ENCODE results near the gene TBL3. TPM values are rescaled to one million over a fixed set of nuclear protein-coding genes. Genes with fewer than 3 reads are reported as not detected.

TBL3 gene
- total RNA-seq, 2 experiments from 2014 or later, result 37.6 to 37.9 TPM

- no peak for DNase-seq
- H3K4me1 Mint-ChIP-seq (ENCODE audit: low read depth), result peaks cover 2% of the 10 kb centered on the region
Measured at GRCh38 chr16:2015117-2015946, 43.5 kb downstream of the TBL3 start.

GRCh38 chr16:2015947-2016208 lies 44.0 kb downstream of the TBL3 start:
- Mint-ChIP-seq H3K4me3 (no peak overlapping the region), H3K9me3 (ENCODE audit: insufficient read depth) (no peaks in the 10 kb centered on the region), H3K27ac (no peak overlapping the region), H3K27me3 (ENCODE audit: low read depth) (peaks cover 14% of the 10 kb centered on the region), H3K4me1 (ENCODE audit: low read depth) (no peaks in the 10 kb centered on the region), H3K36me3 (ENCODE audit: low read depth) (no peaks in the 10 kb centered on the region)
- ATAC-seq, result no peak
- ChIA-PET POLR2A (no interaction called here), CTCF (interaction anchor here (1.0 to 2.0 kb wide), 7 partner anchors 8 to 139 kb away, joined by 3 to 10 read pairs (median 6); partner anchors contain the start of gene TRAF7)
- DNase-seq, result no peak

More at GRCh38 chr16:2015117-2015946, 43.5 kb downstream of the TBL3 start:
- Mint-ChIP-seq H3K27ac (no peak overlapping the region), H3K4me3 (no peak overlapping the region), H3K9me3 (ENCODE audit: insufficient read depth) (no peaks in the 10 kb centered on the region), H3K36me3 (ENCODE audit: low read depth) (peaks cover under 1% of the 10 kb centered on the region), H3K27me3 (ENCODE audit: low read depth) (peaks cover 10% of the 10 kb centered on the region)
- POLR2A ChIA-PET, result no interaction called here
- CTCF ChIA-PET, result interaction anchor here (1.6 to 2.0 kb wide), 3 partner anchors 11 to 140 kb away, joined by 4 to 10 read pairs (median 6); partner anchors contain the start of gene TRAF7
- ATAC-seq, result no peak

GRCh38 chr16:2016407-2016922 lies 44.6 kb downstream of the TBL3 start:
- no peak overlapping the region for H3K27ac Mint-ChIP-seq
- no peak overlapping the region for H3K4me3 Mint-ChIP-seq
- ChIA-PET POLR2A (interaction anchor here (1.5 kb wide), 1 partner anchor 138 kb away, joined by 7 read pairs; the partner anchor contains the start of gene TRAF7), CTCF (interaction anchor here (1.0 to 2.0 kb wide), 7 partner anchors 8 to 139 kb away, joined by 3 to 10 read pairs (median 6); partner anchors contain the start of gene TRAF7)
- no peaks in the 10 kb centered on the region for H3K4me1 Mint-ChIP-seq (ENCODE audit: low read depth)
- H3K27me3 Mint-ChIP-seq (ENCODE audit: low read depth), result peaks cover 14% of the 10 kb centered on the region
- ATAC-seq, result peak; percentile 35
- no peak for DNase-seq
- no peaks in the 10 kb centered on the region for H3K9me3 Mint-ChIP-seq (ENCODE audit: insufficient read depth)
- H3K36me3 Mint-ChIP-seq (ENCODE audit: low read depth), result no peaks in the 10 kb centered on the region

GRCh38 chr16:2019518-2019920 lies 47.7 kb downstream of the TBL3 start, which contains the start of gene NPW:
NPW (plus strand) TSS chr16:2019785.
- Mint-ChIP-seq H3K36me3 (ENCODE audit: low read depth) (no peaks in the 10 kb centered on the region), H3K9me3 (ENCODE audit: insufficient read depth) (no peaks in the 10 kb centered on the region), H3K27ac (no peak within 1 kb of the TSS), H3K4me3 (no peak within 1 kb of the TSS), H3K4me1 (ENCODE audit: low read depth) (peaks cover 17% of the 10 kb centered on the region), H3K27me3 (ENCODE audit: low read depth) (peaks cover 20% of the 10 kb centered on the region)
- POLR2A ChIA-PET, result interaction anchor here (2.0 kb wide), 1 partner anchor 136 kb away, joined by 7 read pairs; the partner anchor contains the start of gene TRAF7
- ATAC-seq (no peak), DNase-seq (peak; percentile 38)
- CTCF ChIA-PET, result interaction anchor here (1.2 to 1.6 kb wide), 2 partner anchors 16 to 136 kb away, joined by 3 to 9 read pairs; partner anchors contain the start of gene TRAF7

DNA sequence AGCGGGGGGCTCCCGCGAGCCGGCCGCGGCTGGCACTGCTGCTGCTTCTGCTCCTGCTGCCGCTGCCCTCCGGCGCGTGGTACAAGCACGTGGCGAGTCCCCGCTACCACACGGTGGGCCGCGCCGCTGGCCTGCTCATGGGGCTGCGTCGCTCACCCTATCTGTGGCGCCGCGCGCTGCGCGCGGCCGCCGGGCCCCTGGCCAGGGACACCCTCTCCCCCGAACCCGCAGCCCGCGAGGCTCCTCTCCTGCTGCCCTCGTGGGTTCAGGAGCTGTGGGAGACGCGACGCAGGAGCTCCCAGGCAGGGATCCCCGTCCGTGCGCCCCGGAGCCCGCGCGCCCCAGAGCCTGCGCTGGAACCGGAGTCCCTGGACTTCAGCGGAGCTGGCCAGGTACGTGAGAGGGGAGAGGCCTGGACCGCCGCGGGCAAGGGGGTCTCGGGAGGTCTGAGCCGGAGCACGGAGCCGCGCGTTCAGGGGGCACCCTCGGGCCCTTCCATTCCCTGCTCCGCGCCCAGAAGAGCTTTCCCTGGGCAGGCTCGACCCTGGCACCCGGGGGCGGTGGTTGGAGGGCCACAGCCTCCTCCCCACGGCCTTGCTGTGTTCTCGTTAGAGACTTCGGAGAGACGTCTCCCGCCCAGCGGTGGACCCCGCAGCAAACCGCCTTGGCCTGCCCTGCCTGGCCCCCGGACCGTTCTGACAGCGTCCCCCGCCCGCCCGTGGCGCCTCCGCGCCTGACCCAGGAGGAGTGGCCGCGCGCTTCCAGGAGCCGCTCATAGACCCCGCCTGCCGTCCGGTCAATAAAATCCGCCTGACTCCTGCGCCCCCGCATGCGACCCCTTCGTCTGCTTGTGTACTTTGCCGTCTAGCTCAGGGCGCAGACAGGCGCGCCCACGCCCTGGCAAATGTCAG lies 48.3 kb downstream of the TBL3 start:
- CTCF ChIA-PET, result interaction anchor here (1.1 to 1.6 kb wide), 3 partner anchors 17 to 135 kb away, joined by 3 to 9 read pairs (median 5); partner anchors contain the start of gene TRAF7
- no peak for ATAC-seq

DNA sequence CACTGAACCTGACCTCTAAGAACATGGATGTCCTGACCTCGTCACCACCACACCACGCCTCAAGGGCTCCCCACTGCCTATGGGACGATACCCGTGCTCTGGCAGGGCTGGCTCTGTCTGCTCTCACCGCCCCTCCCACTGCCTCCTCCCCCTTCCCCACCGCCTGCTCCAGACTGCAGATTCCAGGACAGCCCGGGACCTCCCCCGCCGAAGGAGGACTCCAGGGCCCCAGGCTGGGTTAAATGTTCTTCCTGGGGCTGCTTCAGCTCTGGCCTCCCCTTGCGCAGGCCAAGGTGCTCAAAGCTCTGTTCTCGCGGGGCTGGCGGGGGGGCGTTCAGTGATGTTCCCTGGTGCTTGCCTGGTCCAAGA lies 50.9 kb downstream of the TBL3 start:
- CTCF ChIA-PET, result interaction anchor here (0.6 to 4.2 kb wide), 13 partner anchors 9 to 241 kb away, joined by 3 to 73 read pairs (median 7); partner anchors contain the start of genes ECI1, NTHL1, PKD1 and TRAF7
- H3K9me3 Mint-ChIP-seq (ENCODE audit: insufficient read depth), result no peaks in the 10 kb centered on the region
- peaks cover 34% of the 10 kb centered on the region for H3K27me3 Mint-ChIP-seq (ENCODE audit: low read depth)
- H3K27ac Mint-ChIP-seq, result peak overlapping the region; percentile 63
- peak overlapping the region; percentile 66 for H3K4me3 Mint-ChIP-seq
- POLR2A ChIA-PET, result interaction anchor here (0.7 to 1.5 kb wide), 5 partner anchors 52 to 229 kb away, joined by 3 to 14 read pairs (median 4); partner anchors contain the start of genes ECI1 and TRAF7
- H3K4me1 Mint-ChIP-seq (ENCODE audit: low read depth), result peaks cover 27% of the 10 kb centered on the region
- no peaks in the 10 kb centered on the region for H3K36me3 Mint-ChIP-seq (ENCODE audit: low read depth)
- ATAC-seq (peak; percentile 21), DNase-seq (no peak)

More for the DNA sequence above, 48.3 kb downstream of the TBL3 start:
- peaks cover 17% of the 10 kb centered on the region for H3K4me1 Mint-ChIP-seq (ENCODE audit: low read depth)
- H3K27ac Mint-ChIP-seq, result no peak overlapping the region
- no peak overlapping the region for H3K4me3 Mint-ChIP-seq
- POLR2A ChIA-PET, result interaction anchor here (2.0 kb wide), 1 partner anchor 135 kb away, joined by 7 read pairs; the partner anchor contains the start of gene TRAF7
- DNase-seq, result no peak
- peaks cover 22% of the 10 kb centered on the region for H3K27me3 Mint-ChIP-seq (ENCODE audit: low read depth)
- no peaks in the 10 kb centered on the region for H3K36me3 Mint-ChIP-seq (ENCODE audit: low read depth)
- no peaks in the 10 kb centered on the region for H3K9me3 Mint-ChIP-seq (ENCODE audit: insufficient read depth)

- ChIA-PET CTCF (interaction anchor here (0.6 to 4.2 kb wide), 15 partner anchors 10 to 240 kb away, joined by 3 to 73 read pairs (median 6); partner anchors contain the start of genes ECI1, NTHL1, PKD1 and TRAF7), POLR2A (interaction anchor here (0.7 to 1.5 kb wide), 5 partner anchors 117 to 132 kb away, joined by 4 to 14 read pairs (median 4); partner anchors contain the start of gene TRAF7)
- Mint-ChIP-seq H3K36me3 (ENCODE audit: low read depth) (no peaks in the 10 kb centered on the region), H3K4me1 (ENCODE audit: low read depth) (peaks cover 27% of the 10 kb centered on the region), H3K27ac (peak overlapping the region; percentile 82), H3K9me3 (ENCODE audit: insufficient read depth) (no peaks in the 10 kb centered on the region), H3K27me3 (ENCODE audit: low read depth) (peaks cover 40% of the 10 kb centered on the region), H3K4me3 (peak overlapping the region; percentile 66)
- peak; percentile 96 for DNase-seq
- ATAC-seq, result peak; percentile 81
Measured at GRCh38 chr16:2023092-2024031, 51.5 kb downstream of the TBL3 start.

- Mint-ChIP-seq H3K27me3 (ENCODE audit: low read depth) (peaks cover 38% of the 10 kb centered on the region), H3K36me3 (ENCODE audit: low read depth) (no peaks in the 10 kb centered on the region), H3K9me3 (ENCODE audit: insufficient read depth) (no peaks in the 10 kb centered on the region), H3K27ac (peak overlapping the region; percentile 58), H3K4me3 (no peak overlapping the region), H3K4me1 (ENCODE audit: low read depth) (peaks cover 27% of the 10 kb centered on the region)
- POLR2A ChIA-PET, result interaction anchor here (1.3 to 1.5 kb wide), 2 partner anchors 117 to 131 kb away, joined by 4 to 6 read pairs; partner anchors contain the start of gene TRAF7
- DNase-seq, result no peak
- no peak for ATAC-seq
- CTCF ChIA-PET, result interaction anchor here (1.6 to 4.2 kb wide), 4 partner anchors 20 to 132 kb away, joined by 4 to 73 read pairs (median 6); partner anchors contain the start of genes PKD1 and TRAF7
Measured at GRCh38 chr16:2024032-2024420, 52.2 kb downstream of the TBL3 start.

GRCh38 chr16:2025251-2025650 lies 53.4 kb downstream of the TBL3 start:
- Mint-ChIP-seq H3K4me3 (peak overlapping the region; percentile 31), H3K27me3 (ENCODE audit: low read depth) (peaks cover 34% of the 10 kb centered on the region), H3K4me1 (ENCODE audit: low read depth) (peaks cover 27% of the 10 kb centered on the region), H3K9me3 (ENCODE audit: insufficient read depth) (no peaks in the 10 kb centered on the region), H3K27ac (peak overlapping the region; percentile 60), H3K36me3 (ENCODE audit: low read depth) (no peaks in the 10 kb centered on the region)
- POLR2A ChIA-PET, result interaction anchor here (1.3 to 1.5 kb wide), 2 partner anchors 115 to 130 kb away, joined by 4 to 6 read pairs; partner anchors contain the start of gene TRAF7
- ATAC-seq (no peak), DNase-seq (no peak)
- CTCF ChIA-PET, result interaction anchor here (1.1 to 4.2 kb wide), 4 partner anchors 11 to 130 kb away, joined by 4 to 73 read pairs (median 4); partner anchors contain the start of gene TRAF7

- Mint-ChIP-seq H3K4me3 (peak overlapping the region; percentile 31), H3K4me1 (ENCODE audit: low read depth) (peaks cover 27% of the 10 kb centered on the region), H3K36me3 (ENCODE audit: low read depth) (no peaks in the 10 kb centered on the region), H3K27ac (no peak overlapping the region), H3K27me3 (ENCODE audit: low read depth) (peaks cover 29% of the 10 kb centered on the region), H3K9me3 (ENCODE audit: insufficient read depth) (no peaks in the 10 kb centered on the region)
- ChIA-PET CTCF (interaction anchor here (1.1 kb wide), 1 partner anchor 12 kb away, joined by 4 read pairs; no protein-coding TSS in a partner anchor), POLR2A (no interaction called here)
- no peak for DNase-seq
- ATAC-seq, result no peak
Measured at GRCh38 chr16:2025878-2026460, 54.1 kb downstream of the TBL3 start.
